Suprapubic skin (tissue), 4 donors: ENCODE measurements around the gene CLCF1. TPM values are rescaled to one million over a fixed set of nuclear protein-coding genes. Genes with fewer than 3 reads are reported as not detected.
A peak's percentile ranks its signal among the peaks of the same experiment; 100 is the strongest.

Source experiments
- DNase-seq, 2 donors: peaks; one replicate each; pipeline ENCODE4 v3.0.0-alpha.2; 2019; ENCODE audit warnings: low spot score in 2 of 2
- H3K27ac ChIP-seq: fragments of 200-600 bp; sonication (generic); one replicate; pipeline ENCODE4 v1.5.1; 2019
- H3K27me3 ChIP-seq: fragments of 200-600 bp; sonication (generic); one replicate; pipeline ENCODE4 v1.5.1; 2019
- H3K36me3 ChIP-seq: fragments of 200-600 bp; sonication (generic); one replicate; pipeline ENCODE4 v1.5.1; 2019
- H3K4me1 ChIP-seq: fragments of 200-600 bp; sonication (generic); one replicate; pipeline ENCODE4 v1.5.1; 2019
- H3K4me3 ChIP-seq: fragments of 200-600 bp; sonication (generic); one replicate; pipeline ENCODE4 v1.5.1; 2019; ENCODE audit warnings: mild to moderate bottlenecking
- H3K9me3 ChIP-seq: fragments of 200-600 bp; sonication (generic); one replicate; pipeline ENCODE4 v1.5.1; 2019
- EP300 ChIP-seq: sonication (generic); formaldehyde crosslinking; IDR thresholded peaks from one replicate; pipeline ENCODE4 v1.6.1; 2017; ENCODE audit warnings: antibody characterized with exemption
- POLR2A ChIP-seq, 2 donors: fragments of 450-650 bp; IDR thresholded peaks; one replicate each; pipeline ENCODE4 v1.6.1; 2017; ENCODE audit warnings: antibody characterized with exemption in 2 of 2, mild to moderate bottlenecking in 2 of 2, moderate library complexity in 2 of 2
- POLR2AphosphoS5 ChIP-seq, 3 donors: sonication (generic); formaldehyde crosslinking; IDR thresholded peaks; one replicate each; pipeline ENCODE4 v1.6.1; 2017; ENCODE audit warnings: antibody characterized with exemption in 3 of 3
- WGBS: methylation state at CpG from one replicate; pipeline ENCODE4 v1.1.5; 2018; 5-methylcytosine and 5-hydroxymethylcytosine counted together
- total RNA-seq, 4 donors: library from RNA; depleted of rRNA; stranded (reverse); fragments of >200 nt; gene quantifications; one replicate each; pipeline ENCODE4 v1.1.0, GENCODE V29; 2016
- TF ChIP-seq, protein P1 (sequence below), 2 donors: fragments of 200-600 bp in 1 of 2; fragments of 450-650 bp in 1 of 2; sonication (generic) in 1 of 2; IDR thresholded peaks; one replicate each; pipeline ENCODE4 v1.5.1; 2016 to 2019; ENCODE audit warnings: antibody characterized with exemption in 2 of 2, mild to moderate bottlenecking in 1 of 2, moderate library complexity in 1 of 2

CLCF1 gene
- total RNA-seq, 4 donors from 2014 or later, result 2.7 to 5.5 (median 4.0) TPM

DNA sequence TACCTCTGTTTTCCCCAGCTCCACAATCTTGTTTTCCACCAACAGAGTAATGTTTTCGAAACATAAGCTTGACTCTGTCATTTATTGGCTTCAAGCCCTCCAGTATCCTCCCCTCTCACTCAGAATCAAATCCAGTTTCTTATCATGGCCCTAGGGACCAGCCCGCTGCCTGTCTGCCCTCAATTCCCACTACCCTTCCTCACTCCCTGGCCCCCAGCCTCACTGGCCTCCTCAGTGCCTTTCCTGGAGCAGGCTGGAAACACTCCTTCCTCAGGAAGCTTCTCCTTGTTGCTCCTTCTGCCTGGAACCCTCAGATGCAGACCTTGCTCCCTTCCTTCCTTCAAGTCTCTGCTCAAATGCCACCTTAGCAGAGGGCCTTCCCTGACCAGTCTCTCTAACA lies 23.9 kb downstream of the CLCF1 start:
- Histone ChIP-seq H3K4me3 (no peak overlapping the region), H3K9me3 (no peaks in the 10 kb centered on the region), H3K27ac (no peak overlapping the region), H3K4me1 (peaks cover 59% of the 10 kb centered on the region), H3K36me3 (no peaks in the 10 kb centered on the region), H3K27me3 (no peaks in the 10 kb centered on the region)
- WGBS, result 90% methylated on average over 2 of the region's 2 CpGs
- no peak for TF ChIP-seq EP300
- TF ChIP-seq POLR2A (IDR thresholded peaks at IDR 0.05), result no peak
- TF ChIP-seq, protein P1, sequence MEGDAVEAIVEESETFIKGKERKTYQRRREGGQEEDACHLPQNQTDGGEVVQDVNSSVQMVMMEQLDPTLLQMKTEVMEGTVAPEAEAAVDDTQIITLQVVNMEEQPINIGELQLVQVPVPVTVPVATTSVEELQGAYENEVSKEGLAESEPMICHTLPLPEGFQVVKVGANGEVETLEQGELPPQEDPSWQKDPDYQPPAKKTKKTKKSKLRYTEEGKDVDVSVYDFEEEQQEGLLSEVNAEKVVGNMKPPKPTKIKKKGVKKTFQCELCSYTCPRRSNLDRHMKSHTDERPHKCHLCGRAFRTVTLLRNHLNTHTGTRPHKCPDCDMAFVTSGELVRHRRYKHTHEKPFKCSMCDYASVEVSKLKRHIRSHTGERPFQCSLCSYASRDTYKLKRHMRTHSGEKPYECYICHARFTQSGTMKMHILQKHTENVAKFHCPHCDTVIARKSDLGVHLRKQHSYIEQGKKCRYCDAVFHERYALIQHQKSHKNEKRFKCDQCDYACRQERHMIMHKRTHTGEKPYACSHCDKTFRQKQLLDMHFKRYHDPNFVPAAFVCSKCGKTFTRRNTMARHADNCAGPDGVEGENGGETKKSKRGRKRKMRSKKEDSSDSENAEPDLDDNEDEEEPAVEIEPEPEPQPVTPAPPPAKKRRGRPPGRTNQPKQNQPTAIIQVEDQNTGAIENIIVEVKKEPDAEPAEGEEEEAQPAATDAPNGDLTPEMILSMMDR (IDR thresholded peaks at IDR 0.05), result no peak
- TF ChIP-seq POLR2AphosphoS5 (IDR thresholded peaks at IDR 0.05), result no peak
- DNase-seq, result no peak

DNA sequence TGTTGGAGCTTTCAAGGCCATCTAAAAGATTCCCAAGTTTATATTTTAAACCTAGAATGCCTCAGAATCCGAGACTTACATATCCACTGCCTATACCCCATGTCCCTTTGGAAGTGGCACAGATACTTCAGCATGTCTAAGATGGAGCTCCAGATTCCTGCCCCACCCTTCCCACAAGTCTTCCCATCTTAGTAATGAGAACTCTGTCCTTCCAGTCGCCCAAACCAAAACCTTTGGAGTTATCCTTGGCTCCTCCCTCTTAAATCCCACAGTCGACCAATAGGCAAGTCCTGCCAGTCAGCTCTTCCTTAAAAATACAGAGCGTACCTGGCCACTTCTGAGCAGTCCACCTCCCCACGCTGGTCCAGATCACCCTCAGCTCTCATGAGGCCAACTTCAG lies 24.4 kb downstream of the CLCF1 start:
- Histone ChIP-seq H3K4me3 (no peak overlapping the region), H3K36me3 (no peaks in the 10 kb centered on the region), H3K4me1 (peaks cover 54% of the 10 kb centered on the region), H3K9me3 (no peaks in the 10 kb centered on the region), H3K27me3 (no peaks in the 10 kb centered on the region), H3K27ac (no peak overlapping the region)
- WGBS, result 67% methylated on average over 5 of the region's 5 CpGs
- peak in 1 of 2 donors; percentile 26 for DNase-seq
- TF ChIP-seq, protein P1 (IDR thresholded peaks at IDR 0.05), result no peak
- no peak for TF ChIP-seq POLR2A (IDR thresholded peaks at IDR 0.05)

DNA sequence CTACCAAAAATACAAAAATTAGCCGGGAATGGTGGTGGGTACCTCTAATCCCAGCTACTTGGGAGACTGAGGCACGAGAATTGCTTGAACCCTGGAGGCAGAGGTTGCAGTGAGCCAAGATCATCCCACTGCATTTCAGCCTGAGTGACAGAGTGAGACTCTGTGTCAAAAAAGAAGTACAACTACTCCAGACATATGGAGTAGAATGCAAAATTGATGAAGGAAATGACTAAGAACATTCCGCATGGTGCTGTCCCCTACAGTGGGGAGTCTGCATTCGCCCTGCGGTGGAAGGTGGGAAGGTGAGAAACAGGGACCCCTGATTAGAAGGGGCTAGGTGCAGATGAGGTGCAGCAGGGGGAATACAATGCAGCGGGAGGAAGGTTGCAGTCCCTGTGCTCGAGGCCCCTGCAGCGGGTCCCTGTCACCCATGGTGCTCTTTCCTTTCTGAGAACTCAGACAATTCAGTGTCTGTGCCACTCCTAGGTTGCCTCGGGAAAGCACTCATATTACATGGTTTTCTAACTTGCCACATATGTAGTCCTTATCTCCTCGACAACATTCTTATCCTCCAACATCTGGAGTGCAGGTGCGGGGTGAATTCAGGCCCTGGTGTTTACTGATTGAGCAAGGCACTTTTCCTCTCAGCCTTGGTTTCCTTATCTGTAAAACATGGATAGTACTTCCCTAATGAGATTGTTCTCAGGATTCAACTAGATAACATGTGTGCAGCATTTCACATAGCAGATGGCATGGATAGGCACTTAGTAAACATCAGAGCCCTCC lies 25.2 kb downstream of the CLCF1 start:
- H3K27ac ChIP-seq, result no peak overlapping the region
- H3K4me1 ChIP-seq, result peaks cover 49% of the 10 kb centered on the region
- peak in 1 of 2 donors; percentile 32 for DNase-seq
- no peaks in the 10 kb centered on the region for H3K36me3 ChIP-seq
- H3K9me3 ChIP-seq, result no peaks in the 10 kb centered on the region
- TF ChIP-seq POLR2A (IDR thresholded peaks at IDR 0.05) (no peak), EP300 (no peak)
- no peaks in the 10 kb centered on the region for H3K27me3 ChIP-seq
- WGBS, result 69% methylated on average over 11 of the region's 11 CpGs
- no peak overlapping the region for H3K4me3 ChIP-seq

DNA sequence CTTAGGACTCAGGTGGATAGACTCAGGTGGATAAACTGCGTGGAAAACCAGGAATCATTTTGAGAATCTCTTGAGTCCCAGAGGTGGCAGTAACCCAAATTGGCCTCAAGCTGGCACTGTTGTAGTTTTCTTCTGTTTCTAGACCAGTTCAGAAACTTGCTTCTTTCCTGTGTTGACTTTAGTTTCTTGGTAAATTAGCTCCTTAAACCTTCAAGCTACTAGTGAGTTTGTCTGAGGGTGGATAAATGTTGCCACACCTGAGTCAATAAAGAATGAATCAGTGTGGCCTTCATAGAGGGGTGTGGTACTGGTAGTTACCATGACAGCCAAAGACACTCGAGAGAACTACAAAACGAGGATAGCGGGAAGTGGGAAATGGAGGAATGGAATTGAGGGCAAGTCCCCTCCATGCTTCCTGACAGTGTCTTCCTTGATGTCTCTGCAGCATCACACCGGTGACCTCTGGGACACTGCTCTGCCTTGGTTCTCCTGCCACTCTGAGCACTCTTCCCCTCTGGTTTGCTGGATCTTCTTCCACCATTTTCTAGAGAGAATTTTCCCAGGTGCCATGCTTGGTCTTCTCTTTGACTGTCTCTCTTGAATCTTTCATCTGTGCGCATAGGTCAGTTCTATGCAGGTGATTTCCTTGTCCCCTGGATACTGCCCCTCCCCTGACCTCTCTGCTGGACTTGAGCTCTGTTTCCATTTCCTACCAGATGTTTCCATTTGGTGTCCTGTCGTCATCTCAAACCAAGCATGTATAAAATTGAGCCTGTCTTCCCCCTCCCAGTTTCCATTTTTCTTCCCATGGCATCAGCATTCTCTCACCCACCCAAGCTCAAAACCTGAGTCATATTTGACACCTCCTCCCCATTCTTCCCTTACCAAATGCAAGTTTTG lies 27.2 kb downstream of the CLCF1 start:
- no peak for DNase-seq
- H3K36me3 ChIP-seq, result no peaks in the 10 kb centered on the region
- TF ChIP-seq POLR2A (IDR thresholded peaks at IDR 0.05), result no peak
- TF ChIP-seq, protein P1 (IDR thresholded peaks at IDR 0.05), result peak in 1 of 2 donors; percentile 32
- H3K9me3 ChIP-seq, result no peaks in the 10 kb centered on the region
- 62% methylated on average over 7 of the region's 7 CpGs for WGBS
- H3K4me3 ChIP-seq, result no peak overlapping the region
- no peaks in the 10 kb centered on the region for H3K27me3 ChIP-seq
- H3K4me1 ChIP-seq, result peaks cover 31% of the 10 kb centered on the region
- peak overlapping the region; percentile 85 for H3K27ac ChIP-seq

DNA sequence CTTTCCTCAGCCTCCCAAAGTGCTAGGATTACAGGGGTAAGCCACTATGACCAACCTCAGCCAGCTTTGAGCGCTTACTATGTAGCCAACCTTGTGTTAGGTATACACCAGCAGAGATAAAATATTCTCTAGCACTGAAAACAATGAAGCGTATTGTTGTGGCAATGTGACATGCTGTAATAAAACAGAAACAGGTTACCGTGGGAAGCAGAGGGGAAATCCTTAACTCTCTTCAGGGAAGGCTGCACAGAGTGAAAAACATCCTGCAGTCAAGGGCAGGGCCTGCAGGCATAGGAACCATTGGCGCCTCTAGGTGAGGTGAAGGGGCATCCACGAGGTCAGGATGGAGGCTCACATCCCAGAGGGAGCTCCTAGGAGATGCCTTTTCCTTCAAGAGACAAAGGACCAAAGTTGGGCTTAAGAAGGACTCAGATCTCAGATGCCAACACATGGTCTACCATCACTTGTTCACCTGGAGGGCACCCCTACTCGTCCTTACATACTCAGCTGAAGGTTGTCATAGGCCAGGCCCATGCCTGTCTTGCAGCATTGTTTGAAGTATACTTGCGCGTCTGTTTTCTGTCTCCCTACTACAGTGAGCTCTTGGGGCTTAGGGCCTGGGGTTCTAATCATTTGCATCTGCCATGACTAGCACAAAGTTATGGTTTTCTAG lies 28.0 kb downstream of the CLCF1 start:
- peak overlapping the region; percentile 85 for H3K27ac ChIP-seq
- TF ChIP-seq EP300 (no peak), POLR2A (IDR thresholded peaks at IDR 0.05) (no peak), POLR2AphosphoS5 (IDR thresholded peaks at IDR 0.05) (no peak)

More for the DNA sequence above, 28.0 kb downstream of the CLCF1 start:
- 61% methylated on average over 8 of the region's 8 CpGs for WGBS
- no peaks in the 10 kb centered on the region for H3K36me3 ChIP-seq
- peaks cover 25% of the 10 kb centered on the region for H3K4me1 ChIP-seq
- no peak for DNase-seq
- H3K4me3 ChIP-seq, result no peak overlapping the region
- H3K27me3 ChIP-seq, result no peaks in the 10 kb centered on the region
- H3K9me3 ChIP-seq, result no peaks in the 10 kb centered on the region
